H9 (cell line): ENCODE measurements around the gene LRMDA. TPM values are rescaled to one million over a fixed set of nuclear protein-coding genes. Genes with fewer than 3 reads are reported as not detected.

ENCODE experiments used
- DNase-seq: peaks from one replicate; pipeline ENCODE4 v3.0.0-alpha.2; 2017
- H2AFZ ChIP-seq: one replicate; pipeline ENCODE4 v1.6.1; 2013; ENCODE audit warnings: mild to moderate bottlenecking, low read length, control low read depth, moderate library complexity
- H2AK5ac ChIP-seq: 2 replicates; pipeline ENCODE4 v1.6.1; 2013; ENCODE audit warnings: low read length, control low read depth, mixed read lengths; ENCODE audit not compliant: insufficient read length
- H2BK120ac ChIP-seq: one replicate; pipeline ENCODE4 v1.6.1; 2013; ENCODE audit warnings: low read depth, mild to moderate bottlenecking, low read length, control low read depth, inconsistent platforms; ENCODE audit not compliant: poor library complexity, severe bottlenecking
- H2BK12ac ChIP-seq: 2 replicates; pipeline ENCODE4 v1.6.1; 2013; ENCODE audit warnings: low read length, control low read depth, mixed read lengths, low read depth; ENCODE audit not compliant: insufficient read length
- H2BK15ac ChIP-seq: 2 replicates; pipeline ENCODE4 v1.6.1; 2013; ENCODE audit warnings: low read depth, low read length, control low read depth
- H2BK20ac ChIP-seq: one replicate; pipeline ENCODE4 v1.6.1; 2013; ENCODE audit warnings: low read depth, mild to moderate bottlenecking, low read length, control low read depth, inconsistent platforms; ENCODE audit not compliant: poor library complexity, severe bottlenecking
- H2BK5ac ChIP-seq: 2 replicates; pipeline ENCODE4 v1.6.1; 2013; ENCODE audit warnings: low read length, control low read depth, mixed read lengths; ENCODE audit not compliant: insufficient read length
- H3K14ac ChIP-seq: 2 replicates; pipeline ENCODE4 v1.6.1; 2013; ENCODE audit warnings: low read length, control low read depth; ENCODE audit not compliant: insufficient read depth
- H3K18ac ChIP-seq: 2 replicates; pipeline ENCODE4 v1.6.1; 2013; ENCODE audit warnings: low read depth, mild to moderate bottlenecking, mixed read lengths, low read length, control low read depth; ENCODE audit not compliant: insufficient read length
- H3K23ac ChIP-seq: 2 replicates; pipeline ENCODE4 v1.6.1; 2013; ENCODE audit warnings: low read length, control low read depth, mixed read lengths, low read depth; ENCODE audit not compliant: insufficient read length
- H3K23me2 ChIP-seq: 2 replicates; pipeline ENCODE4 v1.6.1; 2013; ENCODE audit warnings: low read depth, mild to moderate bottlenecking, mixed read lengths, low read length, control low read depth; ENCODE audit not compliant: insufficient read length, poor library complexity, severe bottlenecking
- H3K27ac ChIP-seq: 2 replicates; pipeline ENCODE4 v1.5.1; 2013; ENCODE audit warnings: low read length, control low read depth, mixed read lengths, low read depth; ENCODE audit not compliant: insufficient read length
- H3K27me3 ChIP-seq: 2 replicates; pipeline ENCODE4 v1.6.1; 2013; ENCODE audit warnings: low read length, control low read depth, inconsistent platforms; ENCODE audit not compliant: insufficient read depth
- H3K4ac ChIP-seq: 2 replicates; pipeline ENCODE4 v1.6.1; 2013; ENCODE audit warnings: low read depth, mild to moderate bottlenecking, control low read depth, inconsistent platforms, low read length, moderate library complexity
- H3K4me1 ChIP-seq: 2 replicates; pipeline ENCODE4 v1.6.1; 2013; ENCODE audit warnings: low read length, control low read depth, inconsistent platforms; ENCODE audit not compliant: insufficient read depth
- H3K4me2 ChIP-seq: 2 replicates; pipeline ENCODE4 v1.6.1; 2013; ENCODE audit warnings: low read length, control low read depth, mixed read lengths; ENCODE audit not compliant: insufficient read length, insufficient read depth
- H3K56ac ChIP-seq: 2 replicates; pipeline ENCODE4 v1.6.1; 2013; ENCODE audit warnings: low read depth, mild to moderate bottlenecking, mixed read lengths, low read length, control low read depth; ENCODE audit not compliant: insufficient read length
- H3K79me1 ChIP-seq: 2 replicates; pipeline ENCODE4 v1.6.1; 2013; ENCODE audit warnings: low read depth, mild to moderate bottlenecking, moderate library complexity, low read length, control low read depth, inconsistent platforms; ENCODE audit not compliant: insufficient read depth, poor library complexity, severe bottlenecking
- H3K79me2 ChIP-seq: 2 replicates; pipeline ENCODE4 v1.6.1; 2013; ENCODE audit warnings: low read length, control low read depth, inconsistent platforms; ENCODE audit not compliant: insufficient read depth
- H3K9ac ChIP-seq: 2 replicates; pipeline ENCODE4 v1.6.1; 2013; ENCODE audit warnings: low read length, control low read depth, mixed read lengths; ENCODE audit not compliant: insufficient read length; ENCODE audit errors: extremely low read depth
- H3K9me3 ChIP-seq: one replicate; pipeline ENCODE4 v1.6.1; 2013; ENCODE audit warnings: low read depth, low read length, inconsistent platforms; ENCODE audit not compliant: control insufficient read depth
- H3T11ph ChIP-seq: one replicate; pipeline ENCODE4 v1.6.1; 2013; ENCODE audit warnings: mild to moderate bottlenecking, low read length, control low read depth, inconsistent platforms
- H4K20me1 ChIP-seq: one replicate; pipeline ENCODE4 v1.6.1; 2013; ENCODE audit not compliant: control insufficient read depth, insufficient read length, insufficient read depth
- H4K5ac ChIP-seq: 2 replicates; pipeline ENCODE4 v1.6.1; 2013; ENCODE audit warnings: low read depth, mild to moderate bottlenecking, mixed read lengths, low read length, control low read depth; ENCODE audit not compliant: insufficient read length
- H4K8ac ChIP-seq: replicated peaks from 2 replicates; pipeline ENCODE4 v1.6.1; 2013; ENCODE audit warnings: low read length, control low read depth, mixed read lengths, low read depth; ENCODE audit not compliant: insufficient read length
- H4K91ac ChIP-seq: 2 replicates; pipeline ENCODE4 v1.6.1; 2013; ENCODE audit warnings: low read depth, mild to moderate bottlenecking, moderate library complexity, mixed read lengths, low read length, control low read depth; ENCODE audit not compliant: insufficient read length
- H3K27ac Mint-ChIP-seq, 3 experiments: 2 replicates in 2 of 3; 3 replicates in 1 of 3; pipeline ENCODE4 v1.8.0; 2020 to 2021; ENCODE audit warnings: mixed read lengths in 3 of 3, mild to moderate bottlenecking in 1 of 3, moderate library complexity in 1 of 3
- H3K27me3 Mint-ChIP-seq: 2 replicates; pipeline ENCODE4 v1.8.0; 2021; ENCODE audit warnings: low read depth, mild to moderate bottlenecking, moderate library complexity, mixed read lengths
- H3K36me3 Mint-ChIP-seq, 3 experiments: 2 replicates in 2 of 3; 3 replicates in 1 of 3; pipeline ENCODE4 v1.8.0; 2020 to 2021; ENCODE audit warnings: low read depth in 3 of 3, mixed read lengths in 3 of 3; ENCODE audit not compliant: insufficient read depth in 1 of 3
- H3K4me1 Mint-ChIP-seq, 2 experiments: 2 replicates each; pipeline ENCODE4 v1.8.0; 2020; ENCODE audit warnings: mixed read lengths in 2 of 2
- H3K4me3 Mint-ChIP-seq, 2 experiments: 2 replicates in 1 of 2; 3 replicates in 1 of 2; pipeline ENCODE4 v1.8.0; 2020 to 2021; ENCODE audit warnings: mild to moderate bottlenecking in 2 of 2, mixed read lengths in 2 of 2, moderate library complexity in 1 of 2
- H3K9me3 Mint-ChIP-seq, 2 experiments: 2 replicates in 1 of 2; 3 replicates in 1 of 2; pipeline ENCODE4 v1.8.0; 2020; ENCODE audit warnings: mild to moderate bottlenecking in 2 of 2, mixed read lengths in 2 of 2, moderate library complexity in 1 of 2
- WGBS: extraction: QIAGEN DNeasy Blood & Tissue Kit; methylation state at CpG from one replicate; pipeline ENCODE4 v1.1.7; 2013; ENCODE audit warnings: missing lambda C conversion rate, low lambda C conversion rate, mixed read lengths; ENCODE audit not compliant: insufficient read length; ENCODE audit errors: extremely low coverage; 5-methylcytosine and 5-hydroxymethylcytosine counted together
- total RNA-seq: library from RNA; stranded (reverse); gene quantifications from 2 replicates; pipeline ENCODE4 v1.2.1, GENCODE V29; 2021
- TF ChIP-seq, protein P1 (sequence below): fragments of 200-600 bp; sonication (generic); conservative IDR thresholded peaks from 3 replicates; pipeline ENCODE4 v1.8.0; 2021; ENCODE audit warnings: antibody characterized with exemption, mild to moderate bottlenecking

Gene LRMDA
- total RNA-seq, 1 experiment from 2014 or later: 1.8 TPM

DNA sequence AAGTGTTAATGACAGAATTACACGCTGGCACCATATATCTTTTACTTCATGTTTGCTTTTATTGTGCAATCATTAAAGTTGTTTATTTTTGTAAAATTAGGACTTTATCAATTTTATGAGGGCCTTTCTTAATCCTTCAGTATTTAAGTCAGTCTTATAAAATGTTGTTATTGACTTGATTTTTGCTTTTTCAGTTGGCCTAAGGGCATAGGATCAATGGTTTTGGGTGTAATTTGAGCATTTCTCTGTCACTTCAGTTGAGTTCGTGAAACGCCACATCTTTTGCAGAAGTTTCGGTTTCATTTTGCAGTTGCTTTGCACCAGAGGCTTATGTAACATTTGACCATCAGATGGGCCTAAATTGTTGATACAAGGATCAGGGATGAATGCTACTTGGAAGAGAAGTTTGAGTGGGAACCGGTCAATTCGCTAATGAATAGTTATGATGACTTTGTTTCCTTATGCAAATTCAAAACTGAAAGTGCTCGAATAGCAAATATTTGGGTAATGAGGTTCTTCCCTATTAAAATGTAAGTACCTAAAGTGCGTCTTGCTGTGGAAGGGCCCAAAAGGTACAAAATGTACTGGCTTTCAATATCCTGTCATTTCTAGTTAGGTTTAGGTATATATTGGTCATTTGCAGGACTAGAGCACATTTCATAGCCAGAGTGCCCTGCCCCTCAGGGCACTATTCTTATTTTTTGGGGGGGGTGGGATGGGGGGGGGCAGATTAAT, 340.9 kb downstream of the LRMDA start:
- no peak overlapping the region for H2BK12ac ChIP-seq
- H3K14ac ChIP-seq: no peak overlapping the region
- no peak overlapping the region for H3K9ac ChIP-seq
- Mint-ChIP-seq H3K27me3 (peaks cover 4% of the 10 kb centered on the region; the same call in 1 of the 2 replicates), H3K4me3 (no peak overlapping the region), H3K9me3 (no peaks in the 10 kb centered on the region), H3K4me1 (peaks cover 3 to 7% of the 10 kb centered on the region in 2 experiments; a peak in 2 of 4 replicates), H3K27ac (no peak overlapping the region), H3K36me3 (no peaks in the 10 kb centered on the region)
- no peak overlapping the region for H2BK5ac ChIP-seq
- no peak overlapping the region for H3K4ac ChIP-seq
- WGBS: no CpG with 5 or more reads among the region's 8 CpGs
- H3K27ac ChIP-seq: no peak overlapping the region
- no peaks in the 10 kb centered on the region for H3K27me3 ChIP-seq
- no peak overlapping the region for H2AK5ac ChIP-seq
- H2AFZ ChIP-seq: no peak overlapping the region
- H3K23me2 ChIP-seq: no peaks in the 10 kb centered on the region
- no peak overlapping the region for H3K18ac ChIP-seq
- no peaks in the 10 kb centered on the region for H3K79me1 ChIP-seq
- no peak overlapping the region for H4K8ac ChIP-seq
- no peak overlapping the region for H2BK15ac ChIP-seq
- no peak overlapping the region for H2BK120ac ChIP-seq
- H3K56ac ChIP-seq: no peak overlapping the region
- no peak overlapping the region for H4K5ac ChIP-seq
- no peak overlapping the region for H3K23ac ChIP-seq
- no peak overlapping the region for H4K91ac ChIP-seq
- no peak overlapping the region for H3K4me2 ChIP-seq
- TF ChIP-seq, protein P1, sequence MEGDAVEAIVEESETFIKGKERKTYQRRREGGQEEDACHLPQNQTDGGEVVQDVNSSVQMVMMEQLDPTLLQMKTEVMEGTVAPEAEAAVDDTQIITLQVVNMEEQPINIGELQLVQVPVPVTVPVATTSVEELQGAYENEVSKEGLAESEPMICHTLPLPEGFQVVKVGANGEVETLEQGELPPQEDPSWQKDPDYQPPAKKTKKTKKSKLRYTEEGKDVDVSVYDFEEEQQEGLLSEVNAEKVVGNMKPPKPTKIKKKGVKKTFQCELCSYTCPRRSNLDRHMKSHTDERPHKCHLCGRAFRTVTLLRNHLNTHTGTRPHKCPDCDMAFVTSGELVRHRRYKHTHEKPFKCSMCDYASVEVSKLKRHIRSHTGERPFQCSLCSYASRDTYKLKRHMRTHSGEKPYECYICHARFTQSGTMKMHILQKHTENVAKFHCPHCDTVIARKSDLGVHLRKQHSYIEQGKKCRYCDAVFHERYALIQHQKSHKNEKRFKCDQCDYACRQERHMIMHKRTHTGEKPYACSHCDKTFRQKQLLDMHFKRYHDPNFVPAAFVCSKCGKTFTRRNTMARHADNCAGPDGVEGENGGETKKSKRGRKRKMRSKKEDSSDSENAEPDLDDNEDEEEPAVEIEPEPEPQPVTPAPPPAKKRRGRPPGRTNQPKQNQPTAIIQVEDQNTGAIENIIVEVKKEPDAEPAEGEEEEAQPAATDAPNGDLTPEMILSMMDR: no peak
- no peaks in the 10 kb centered on the region for H3K79me2 ChIP-seq
- no peaks in the 10 kb centered on the region for H3K9me3 ChIP-seq
- H3K4me1 ChIP-seq: no peaks in the 10 kb centered on the region
- no peak for DNase-seq
- H3T11ph ChIP-seq: no peak overlapping the region
- no peak overlapping the region for H2BK20ac ChIP-seq
- no peaks in the 10 kb centered on the region for H4K20me1 ChIP-seq
